ENCODE data around the gene FOXK2. TPM values are rescaled to one million over a fixed set of nuclear protein-coding genes. Genes with fewer than 3 reads are reported as not detected.

FOXK2 gene
- total and polyA plus RNA-seq, 2 experiments from 2014 or later = 5.6 to 43.0 TPM

DNA sequence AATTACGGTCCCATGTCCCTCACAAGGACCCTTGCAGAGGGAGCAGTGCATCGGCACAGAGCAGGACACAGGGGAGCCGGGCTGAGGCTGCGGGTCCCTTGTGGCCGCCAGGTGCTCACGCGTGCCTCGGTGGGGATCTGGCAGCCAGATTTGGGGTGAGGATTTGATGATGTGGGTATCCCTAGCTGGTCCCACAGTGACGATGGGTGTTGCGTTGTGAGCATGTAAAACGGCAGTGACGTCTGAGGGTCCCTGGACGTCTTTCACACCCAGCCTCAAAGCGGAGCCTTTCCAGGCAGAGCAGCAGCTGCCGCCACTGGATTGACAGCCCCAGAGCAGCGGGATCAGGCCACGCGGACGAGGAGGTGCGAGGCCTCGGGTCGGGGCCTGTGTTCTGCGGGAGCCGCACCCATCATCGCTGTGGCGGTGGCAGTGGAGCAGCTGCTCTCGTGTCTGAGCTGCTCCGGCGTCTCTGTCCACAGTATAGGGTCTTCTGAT is 74.1 kb downstream of the FOXK2 start:
- peak overlapping the region; percentile 75 for H3K9ac ChIP-seq
- H3K9me3 ChIP-seq (ENCODE audit: low read depth) = no peaks in the 10 kb centered on the region
- DNase-seq = peak; percentile 25
- H3K27ac ChIP-seq = peak overlapping the region; percentile 49
- H3K27me3 ChIP-seq (replicated peaks; ENCODE audit: insufficient read depth) = no peaks in the 10 kb centered on the region
- H3K36me3 ChIP-seq (ENCODE audit: low read depth) = no peaks in the 10 kb centered on the region
- peak overlapping the region; percentile 63 for H3K4me2 ChIP-seq (ENCODE audit: unreplicated experiment)
- no peaks in the 10 kb centered on the region for H3K9me2 ChIP-seq (ENCODE audit: insufficient read depth)
- H3K4me3 ChIP-seq = peak overlapping the region; percentile 73
- H2AFZ ChIP-seq = peak overlapping the region; percentile 21
- in situ Hi-C loops (cut with MboI) = no loop called here
- peaks cover 22% of the 10 kb centered on the region for H3K79me2 ChIP-seq (ENCODE audit: insufficient read depth)
- 0 out of 2 replicates have a peak, but pooled peaks cover 19% of the 10 kb centered on the region for H3K4me1 ChIP-seq (ENCODE audit: insufficient read depth)
- 27 to 29% methylated on average over 28 to 29 of the region's 29 CpGs for whole genome bisulfite sequencing, 2 experiments (ENCODE audit: low coverage in 1 of 2, low lambda C conversion rate in 2 of 2, missing lambda C conversion rate in 2 of 2)
- H4K20me1 ChIP-seq (ENCODE audit: insufficient read depth) = no peaks in the 10 kb centered on the region
- H3F3A ChIP-seq (ENCODE audit: insufficient read depth) = peaks cover 35% of the 10 kb centered on the region
- TF ChIP-seq EZH2phosphoT487 (IDR thresholded peaks at IDR 0.05; ENCODE audit: insufficient read depth, low read depth) (no peak), EZH2 (IDR thresholded peaks at IDR 0.05; ENCODE audit: insufficient read depth, poor library complexity, severe bottlenecking) (no peak)

DNA sequence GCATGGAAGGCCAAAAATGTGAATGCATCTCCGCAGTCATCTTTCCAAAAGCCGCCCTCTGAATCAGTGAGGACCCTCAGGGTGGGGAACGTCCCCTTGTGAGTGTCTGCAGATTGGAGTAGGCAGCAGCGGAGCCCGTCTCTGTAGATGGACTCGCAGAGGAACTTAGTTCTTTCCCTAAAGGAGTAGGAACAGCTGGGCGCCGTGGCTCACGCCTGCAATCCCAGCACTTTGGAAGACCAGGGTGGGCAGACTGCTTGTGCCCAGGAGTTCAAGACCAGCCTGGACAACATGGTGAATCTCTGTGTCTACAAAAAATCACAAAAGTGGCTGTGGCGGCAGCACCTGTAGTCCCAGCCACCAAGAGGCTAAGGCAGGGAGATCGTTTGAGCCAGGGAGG is 75.0 kb downstream of the FOXK2 start:
- Histone ChIP-seq H3K4me3 (no peak overlapping the region), H3F3A (ENCODE audit: insufficient read depth) (peaks cover 25% of the 10 kb centered on the region), H4K20me1 (ENCODE audit: insufficient read depth) (no peaks in the 10 kb centered on the region), H2AFZ (no peak overlapping the region), H3K79me2 (ENCODE audit: insufficient read depth) (peaks cover 30% of the 10 kb centered on the region), H3K9me2 (ENCODE audit: insufficient read depth) (no peaks in the 10 kb centered on the region), H3K9ac (no peak overlapping the region), H3K27ac (no peak overlapping the region), H3K9me3 (ENCODE audit: low read depth) (no peaks in the 10 kb centered on the region), H3K4me1 (ENCODE audit: insufficient read depth) (0 out of 2 replicates have a peak, but pooled peaks cover 14% of the 10 kb centered on the region), H3K36me3 (ENCODE audit: low read depth) (peaks cover 1% of the 10 kb centered on the region; the same call in 1 of the 2 replicates), H3K4me2 (ENCODE audit: unreplicated experiment) (no peak overlapping the region), H3K27me3 (replicated peaks; ENCODE audit: insufficient read depth) (no peaks in the 10 kb centered on the region)
- DNase-seq = no peak
- WGBS, 2 experiments (ENCODE audit: low coverage in 1 of 2, low lambda C conversion rate in 2 of 2, missing lambda C conversion rate in 2 of 2) = 87 to 93% methylated on average over 11 of the region's 11 CpGs
- TF ChIP-seq EZH2phosphoT487 (IDR thresholded peaks at IDR 0.05; ENCODE audit: insufficient read depth, low read depth) (no peak), EZH2 (IDR thresholded peaks at IDR 0.05; ENCODE audit: insufficient read depth, poor library complexity, severe bottlenecking) (no peak)
- in situ Hi-C loops (cut with MboI) = no loop called here

DNA sequence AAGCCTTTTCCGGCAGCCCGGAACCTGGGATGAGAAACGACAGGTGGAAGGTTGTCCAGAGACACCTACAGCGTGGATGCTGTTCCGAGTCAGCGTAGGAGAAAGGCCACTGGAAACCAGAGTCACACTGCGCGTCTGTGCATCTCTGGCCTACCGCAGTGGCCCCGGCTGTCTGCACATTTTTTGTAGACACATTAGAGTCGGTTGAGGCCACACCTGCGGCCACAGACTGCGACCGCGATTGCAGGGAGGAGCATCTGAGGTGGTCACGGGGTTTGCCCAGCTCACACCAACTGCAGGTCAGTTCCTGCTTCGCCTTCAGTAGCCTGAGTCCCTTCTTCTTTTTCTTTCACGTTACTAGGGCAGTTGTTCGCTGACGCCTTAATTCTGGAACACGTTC is 76.4 kb downstream of the FOXK2 start:
- in situ Hi-C loops (cut with MboI) = no loop called here
- H3K36me3 ChIP-seq (ENCODE audit: low read depth) = peaks cover 14% of the 10 kb centered on the region; the same call in 1 of the 2 replicates

DNA sequence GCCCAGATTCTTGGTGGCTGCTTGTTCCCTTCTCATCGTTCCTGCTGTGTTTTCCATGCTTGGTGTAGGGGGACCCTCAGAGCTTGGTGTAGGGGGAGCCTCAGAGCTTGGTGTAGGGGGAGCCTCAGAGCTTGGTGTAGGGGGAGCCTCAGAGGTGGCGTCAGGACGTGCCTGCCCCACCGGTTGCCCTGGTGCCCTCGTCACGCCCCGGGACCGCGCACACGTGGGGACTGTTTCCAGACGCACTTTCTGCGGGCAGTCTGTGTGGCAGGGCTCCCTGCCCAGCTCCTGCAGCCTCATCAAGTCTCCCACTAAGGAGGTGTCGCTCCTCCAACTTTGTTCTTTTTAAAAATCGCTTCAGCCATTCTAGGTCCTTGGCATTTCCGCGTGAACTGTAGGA is 76.8 kb downstream of the FOXK2 start:
- peaks cover 14% of the 10 kb centered on the region; the same call in 1 of the 2 replicates for H3K36me3 ChIP-seq (ENCODE audit: low read depth)
- no peaks in the 10 kb centered on the region for H4K20me1 ChIP-seq (ENCODE audit: insufficient read depth)
- H2AFZ ChIP-seq = no peak overlapping the region
- in situ Hi-C loops (cut with MboI) = no loop called here
- no peak overlapping the region for H3K9ac ChIP-seq
- H3K4me3 ChIP-seq = no peak overlapping the region
- no peaks in the 10 kb centered on the region for H3K27me3 ChIP-seq (replicated peaks; ENCODE audit: insufficient read depth)
- H3K4me1 ChIP-seq (ENCODE audit: insufficient read depth) = 0 out of 2 replicates have a peak, but pooled peaks cover 14% of the 10 kb centered on the region
- H3K27ac ChIP-seq = no peak overlapping the region
- H3K9me3 ChIP-seq (ENCODE audit: low read depth) = no peaks in the 10 kb centered on the region
- TF ChIP-seq EZH2 (IDR thresholded peaks at IDR 0.05; ENCODE audit: insufficient read depth, poor library complexity, severe bottlenecking) (no peak), EZH2phosphoT487 (IDR thresholded peaks at IDR 0.05; ENCODE audit: insufficient read depth, low read depth) (no peak)
- no peak for DNase-seq
- H3K4me2 ChIP-seq (ENCODE audit: unreplicated experiment) = no peak overlapping the region
- peaks cover 18% of the 10 kb centered on the region for H3F3A ChIP-seq (ENCODE audit: insufficient read depth)
- WGBS, 2 experiments (ENCODE audit: low coverage in 1 of 2, low lambda C conversion rate in 2 of 2, missing lambda C conversion rate in 2 of 2) = 85 to 89% methylated on average over 16 of the region's 16 CpGs
- H3K9me2 ChIP-seq (ENCODE audit: insufficient read depth) = no peaks in the 10 kb centered on the region
- peaks cover 41% of the 10 kb centered on the region for H3K79me2 ChIP-seq (ENCODE audit: insufficient read depth)

More for the DNA sequence above, 76.4 kb downstream of the FOXK2 start:
- H3K9me3 ChIP-seq (ENCODE audit: low read depth) = no peaks in the 10 kb centered on the region
- no peak for TF ChIP-seq EZH2 (IDR thresholded peaks at IDR 0.05; ENCODE audit: insufficient read depth, poor library complexity, severe bottlenecking)
- TF ChIP-seq EZH2phosphoT487 (IDR thresholded peaks at IDR 0.05; ENCODE audit: insufficient read depth, low read depth) = no peak
- no peak overlapping the region for H3K27ac ChIP-seq
- no peak overlapping the region for H3K9ac ChIP-seq
- peaks cover 18% of the 10 kb centered on the region for H3F3A ChIP-seq (ENCODE audit: insufficient read depth)
- no peak overlapping the region for H2AFZ ChIP-seq
- no peak overlapping the region for H3K4me2 ChIP-seq (ENCODE audit: unreplicated experiment)
- H3K4me1 ChIP-seq (ENCODE audit: insufficient read depth) = 0 out of 2 replicates have a peak, but pooled peaks cover 14% of the 10 kb centered on the region
- H3K4me3 ChIP-seq = no peak overlapping the region
- H3K79me2 ChIP-seq (ENCODE audit: insufficient read depth) = peaks cover 41% of the 10 kb centered on the region
- H3K27me3 ChIP-seq (replicated peaks; ENCODE audit: insufficient read depth) = no peaks in the 10 kb centered on the region
- WGBS, 2 experiments (ENCODE audit: low coverage in 1 of 2, low lambda C conversion rate in 2 of 2, missing lambda C conversion rate in 2 of 2) = 92 to 94% methylated on average over 20 to 21 of the region's 21 CpGs
- DNase-seq = no peak
- H4K20me1 ChIP-seq (ENCODE audit: insufficient read depth) = no peaks in the 10 kb centered on the region
- H3K9me2 ChIP-seq (ENCODE audit: insufficient read depth) = no peaks in the 10 kb centered on the region

Data from GM23248 (cell line).